ENCODE data around the gene GABBR2.

Gene GABBR2

DNA sequence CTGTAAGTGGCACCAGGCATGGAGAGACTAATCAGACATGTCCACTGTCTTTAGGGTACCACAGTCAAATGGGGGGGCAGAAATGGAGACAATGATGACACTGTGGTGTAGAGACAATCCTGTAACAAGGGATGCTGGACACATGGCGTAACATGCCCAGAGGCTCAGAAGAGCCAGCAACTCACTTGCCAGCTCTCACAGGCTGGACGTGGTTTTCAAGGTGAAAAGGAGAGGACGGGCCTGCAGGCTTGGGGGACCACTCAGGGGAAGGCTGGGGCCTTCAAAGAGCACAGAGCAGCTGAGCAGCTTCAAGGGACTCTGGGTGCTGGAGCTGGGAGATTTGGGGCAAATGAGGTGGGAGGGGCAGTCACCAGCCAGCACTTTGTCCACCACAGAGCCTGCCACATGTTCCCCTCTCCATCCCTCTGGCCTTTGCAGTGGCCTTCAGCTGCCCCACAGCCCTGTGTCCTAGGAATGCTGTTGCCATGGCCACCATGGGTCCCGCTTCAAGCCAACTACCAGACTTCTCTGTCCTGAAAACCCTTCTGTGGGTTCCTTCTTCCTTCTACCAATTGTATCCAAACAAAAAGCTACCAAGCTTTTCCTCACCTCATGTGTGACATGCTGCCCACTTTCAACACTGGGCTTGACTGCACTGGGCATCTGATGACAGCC is 140.4 kb downstream of the GABBR2 start:
- DNase-seq (ENCODE audit: low read depth), result no peak

GRCh38 chr9:98567540-98568233 is 141.0 kb downstream of the GABBR2 start:
- DNase-seq (ENCODE audit: low read depth), result no peak

- DNase-seq (ENCODE audit: low read depth), result no peak
Observed at GRCh38 chr9:98565152-98566135, 143.3 kb downstream of the GABBR2 start.

DNA sequence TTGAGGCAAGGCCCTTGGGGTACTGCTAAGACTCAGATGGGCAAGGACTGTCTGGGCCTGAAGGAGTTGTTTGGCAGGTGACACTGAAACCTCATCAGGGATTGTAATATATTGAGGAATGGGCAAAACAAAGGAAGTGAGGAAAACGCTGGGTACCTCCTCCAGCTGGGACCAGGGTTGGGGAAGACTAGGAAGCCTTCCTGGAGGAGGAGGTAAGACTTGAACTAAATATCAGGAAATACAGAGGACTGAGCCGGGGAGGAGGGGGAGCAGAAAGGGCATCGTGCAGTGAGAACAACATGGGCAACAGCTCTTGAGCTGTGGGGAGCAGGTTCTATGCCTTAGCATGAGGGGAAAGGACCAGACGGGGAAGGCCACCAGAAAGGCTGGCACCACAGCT is 144.0 kb downstream of the GABBR2 start:
- no peak for DNase-seq (ENCODE audit: low read depth)

- no peak for DNase-seq (ENCODE audit: low read depth)
Observed at GRCh38 chr9:98563988-98564387, 144.7 kb downstream of the GABBR2 start.

DNA sequence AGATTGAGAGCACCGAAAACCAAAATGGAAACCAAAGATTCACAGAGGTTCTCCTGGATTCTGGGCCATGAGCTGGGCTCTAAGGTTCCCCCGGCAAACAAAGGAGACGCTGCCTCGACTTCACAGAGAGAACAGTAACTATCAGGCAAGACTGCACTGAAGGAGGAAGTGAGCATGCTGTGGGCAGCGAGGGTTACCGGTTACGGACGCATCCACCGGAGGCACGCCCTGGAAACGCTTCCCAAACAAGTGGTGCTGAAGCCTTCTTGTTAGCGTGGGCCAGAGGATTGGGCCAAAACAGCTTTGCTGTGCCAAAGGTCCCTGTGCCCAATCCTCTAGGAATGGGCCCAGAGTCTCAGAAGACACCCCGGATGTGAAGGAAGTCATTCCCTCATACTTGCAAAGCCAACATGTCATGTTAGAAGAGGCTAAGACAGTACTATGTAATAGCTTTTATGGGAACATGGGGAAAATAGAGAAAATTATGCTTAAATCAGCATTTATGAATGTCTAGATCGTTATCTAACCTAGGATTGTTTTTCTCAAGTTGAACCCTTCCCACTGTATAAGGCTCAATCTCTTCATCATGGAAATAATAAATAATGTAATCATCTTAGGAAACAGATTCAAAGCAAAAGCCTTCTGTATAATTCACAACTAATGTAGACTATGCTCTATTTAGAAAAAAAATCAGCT is 145.4 kb downstream of the GABBR2 start:
- no peak for DNase-seq (ENCODE audit: low read depth)

- DNase-seq (ENCODE audit: low read depth), result no peak
Observed at GRCh38 chr9:98559561-98559960, 149.2 kb downstream of the GABBR2 start.

GRCh38 chr9:98558575-98558974 is 150.2 kb downstream of the GABBR2 start:
- no peak for DNase-seq (ENCODE audit: low read depth)

GRCh38 chr9:98556511-98556910 is 152.2 kb downstream of the GABBR2 start:
- no peak for DNase-seq (ENCODE audit: low read depth)

GRCh38 chr9:98555651-98556465 is 152.9 kb downstream of the GABBR2 start:
- DNase-seq (ENCODE audit: low read depth), result no peak

- DNase-seq (ENCODE audit: low read depth), result no peak
Observed at GRCh38 chr9:98554752-98555151, 154.0 kb downstream of the GABBR2 start.

- no peak for DNase-seq (ENCODE audit: low read depth)
Observed at GRCh38 chr9:98552331-98552730, 156.4 kb downstream of the GABBR2 start.

- DNase-seq (ENCODE audit: low read depth), result no peak
Observed at GRCh38 chr9:98551511-98552286, 157.0 kb downstream of the GABBR2 start.

- DNase-seq (ENCODE audit: low read depth), result no peak
Observed at GRCh38 chr9:98550206-98550820, 158.4 kb downstream of the GABBR2 start.

DNA sequence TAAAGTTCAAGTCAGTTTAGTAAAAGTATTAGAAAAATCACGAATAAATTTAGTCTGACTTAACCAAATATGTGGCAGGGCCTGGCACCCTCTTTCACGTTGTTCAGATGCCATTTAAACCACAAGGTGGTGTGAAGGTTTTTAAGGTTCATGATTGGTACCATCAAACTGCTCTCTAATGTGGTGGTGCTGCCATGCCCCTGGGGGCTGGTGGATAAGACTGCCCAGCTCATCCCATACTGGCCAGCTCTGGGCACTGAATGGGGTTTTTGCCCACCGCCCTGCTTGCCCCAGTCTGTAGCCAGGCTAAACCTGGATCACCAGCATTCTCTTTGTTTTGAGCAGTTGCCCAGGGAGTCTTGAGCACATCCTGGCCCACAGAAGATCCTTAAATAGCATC is 159.3 kb downstream of the GABBR2 start:
- no peak for DNase-seq (ENCODE audit: low read depth)

GRCh38 chr9:98547606-98548005 is 161.1 kb downstream of the GABBR2 start:
- no peak for DNase-seq (ENCODE audit: low read depth)

GRCh38 chr9:98545021-98545420 is 163.7 kb downstream of the GABBR2 start:
- DNase-seq (ENCODE audit: low read depth), result no peak

DNA sequence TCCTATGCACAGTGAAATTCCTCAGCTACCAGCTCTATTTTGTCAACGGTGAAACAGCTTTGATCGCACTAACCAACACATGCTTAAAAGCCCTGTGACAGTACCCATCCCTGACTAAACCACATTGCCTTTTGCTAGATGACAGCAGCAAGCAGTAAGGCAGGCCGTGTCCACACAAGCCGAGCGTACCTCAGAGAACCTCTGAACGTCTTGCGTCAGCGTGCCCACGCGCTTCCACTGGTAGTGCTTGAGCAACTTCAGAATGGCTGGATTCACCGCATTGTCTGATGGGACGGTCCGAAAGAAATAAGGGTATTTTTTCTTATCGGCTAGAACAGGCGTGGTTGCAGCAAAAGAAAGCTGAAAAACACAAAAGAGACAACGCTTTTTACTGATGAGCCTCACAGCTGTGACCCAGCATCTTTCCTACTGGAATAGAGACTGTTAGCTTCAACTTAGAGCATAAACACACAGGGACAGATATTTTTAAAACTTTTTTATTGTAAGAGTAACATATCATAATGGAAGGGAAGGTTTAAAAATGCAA is 167.0 kb downstream of the GABBR2 start:
- DNase-seq (ENCODE audit: low read depth), result no peak

DNA sequence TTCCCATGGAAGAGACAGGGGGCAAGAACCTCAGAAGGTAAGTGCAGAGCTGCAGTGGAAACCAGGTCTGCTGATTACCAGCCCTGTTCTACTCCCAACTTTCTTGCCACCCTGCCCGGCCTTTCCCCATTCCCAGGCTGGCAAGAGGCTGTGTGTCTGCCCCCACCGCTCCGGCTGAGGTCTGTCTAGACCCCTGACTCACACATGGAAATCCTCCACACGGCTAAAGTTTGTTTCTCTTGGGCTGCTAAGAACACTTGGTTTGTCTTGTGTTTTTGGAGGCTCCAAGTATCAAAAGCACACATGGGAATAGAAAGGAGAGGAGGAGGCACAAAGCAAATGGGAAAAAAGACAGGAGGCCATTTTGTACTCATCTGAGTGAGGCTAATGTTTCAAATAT is 168.3 kb downstream of the GABBR2 start:
- no peak for DNase-seq (ENCODE audit: low read depth)

DNA sequence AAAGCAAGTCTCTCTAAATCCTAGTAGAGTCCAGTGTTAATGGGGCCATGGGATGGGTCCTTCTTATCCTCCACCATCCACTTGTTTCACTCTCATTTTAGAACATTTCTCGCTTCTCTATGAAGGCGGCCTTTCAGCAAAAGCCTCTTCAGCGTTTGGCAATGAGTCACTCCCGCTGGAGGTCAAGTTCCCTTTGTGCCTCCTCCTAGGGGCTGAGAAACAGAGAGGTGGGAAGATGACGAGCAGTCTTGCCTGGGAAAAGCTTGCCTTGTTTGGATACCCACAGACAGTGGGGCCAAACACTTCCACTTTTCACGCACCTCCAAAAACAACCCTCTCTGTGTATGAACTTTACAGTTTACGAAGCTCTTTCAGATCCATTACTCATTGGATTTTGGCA is 168.8 kb downstream of the GABBR2 start:
- DNase-seq (ENCODE audit: low read depth), result no peak
